ENCODE results near the gene THSD4. TPM values are rescaled to one million over a fixed set of nuclear protein-coding genes. Genes with fewer than 3 reads are reported as not detected.

Gene THSD4
- total and polyA plus RNA-seq, 8 donors, result 15.7 to 43.3 (median 19.1) TPM

DNA sequence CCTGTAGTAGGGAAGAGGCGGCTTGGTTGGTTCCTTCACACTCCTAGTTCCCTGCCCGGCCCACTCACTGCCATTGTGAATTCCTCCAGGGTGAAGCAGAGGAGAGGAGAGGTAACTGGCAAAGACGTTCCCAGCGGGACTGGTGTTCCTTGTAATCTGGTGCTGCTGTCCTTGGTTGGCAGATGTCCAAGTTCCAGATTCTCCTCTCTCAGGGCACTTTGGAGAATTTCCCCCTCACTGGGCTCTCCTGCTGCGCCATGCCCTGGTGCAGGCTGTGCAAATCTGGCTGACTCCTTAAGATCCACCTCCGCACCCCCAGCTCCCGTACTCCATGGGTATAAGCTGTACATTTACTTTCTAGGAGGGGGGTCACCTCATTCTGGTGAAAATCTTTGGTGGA lies 37.3 kb downstream of the THSD4 start:
- Histone ChIP-seq H3K27me3 (no peaks in the 10 kb centered on the region), H3K36me3 (peaks cover 0 to 10% of the 10 kb centered on the region in 2 donors), H3K4me3 (no peak overlapping the region), H3K9me3 (no peaks in the 10 kb centered on the region), H3K4me1 (no peaks in the 10 kb centered on the region), H3K27ac (no peak overlapping the region)
- no peak for ATAC-seq
- no peak for DNase-seq
- TF ChIP-seq, protein P1, sequence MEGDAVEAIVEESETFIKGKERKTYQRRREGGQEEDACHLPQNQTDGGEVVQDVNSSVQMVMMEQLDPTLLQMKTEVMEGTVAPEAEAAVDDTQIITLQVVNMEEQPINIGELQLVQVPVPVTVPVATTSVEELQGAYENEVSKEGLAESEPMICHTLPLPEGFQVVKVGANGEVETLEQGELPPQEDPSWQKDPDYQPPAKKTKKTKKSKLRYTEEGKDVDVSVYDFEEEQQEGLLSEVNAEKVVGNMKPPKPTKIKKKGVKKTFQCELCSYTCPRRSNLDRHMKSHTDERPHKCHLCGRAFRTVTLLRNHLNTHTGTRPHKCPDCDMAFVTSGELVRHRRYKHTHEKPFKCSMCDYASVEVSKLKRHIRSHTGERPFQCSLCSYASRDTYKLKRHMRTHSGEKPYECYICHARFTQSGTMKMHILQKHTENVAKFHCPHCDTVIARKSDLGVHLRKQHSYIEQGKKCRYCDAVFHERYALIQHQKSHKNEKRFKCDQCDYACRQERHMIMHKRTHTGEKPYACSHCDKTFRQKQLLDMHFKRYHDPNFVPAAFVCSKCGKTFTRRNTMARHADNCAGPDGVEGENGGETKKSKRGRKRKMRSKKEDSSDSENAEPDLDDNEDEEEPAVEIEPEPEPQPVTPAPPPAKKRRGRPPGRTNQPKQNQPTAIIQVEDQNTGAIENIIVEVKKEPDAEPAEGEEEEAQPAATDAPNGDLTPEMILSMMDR (IDR thresholded peaks at IDR 0.05), result no peak
- intact Hi-C loops (cut with DNase I), result no loop called here

DNA sequence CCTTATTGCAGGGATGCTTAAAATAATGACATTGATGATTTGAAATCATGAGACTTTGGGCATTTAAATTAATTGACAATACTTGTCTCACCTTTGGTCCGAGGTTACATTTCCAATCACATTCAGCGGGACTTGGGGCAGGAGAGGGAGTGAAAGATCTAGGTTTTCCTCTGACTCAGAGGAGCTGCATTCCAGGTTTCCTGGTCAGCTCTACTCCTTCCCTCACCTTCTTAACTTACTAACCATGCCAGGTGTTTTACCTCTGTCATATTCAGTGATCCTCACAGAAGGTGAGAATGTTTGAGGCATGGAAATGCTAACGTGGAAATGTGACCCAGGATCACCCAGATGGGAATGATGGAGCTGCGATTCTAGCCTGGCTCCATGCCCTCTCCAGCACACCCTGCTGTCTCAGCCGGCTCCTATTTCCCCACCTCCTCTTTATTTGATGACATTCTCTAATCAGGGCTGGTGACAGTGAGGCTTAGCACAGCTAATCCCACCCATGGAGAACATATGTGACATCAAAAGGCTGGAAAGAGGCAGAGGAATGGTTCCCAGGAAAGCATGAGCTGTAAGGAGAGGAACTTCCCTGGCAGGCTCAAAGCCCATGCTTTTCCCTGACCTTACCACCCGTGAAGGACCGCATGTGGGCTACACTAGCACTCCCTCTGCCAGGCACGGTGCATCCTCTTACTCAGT lies 38.7 kb downstream of the THSD4 start:
- H3K4me3 ChIP-seq, result no peak overlapping the region
- peaks cover 0 to 10% of the 10 kb centered on the region in 2 donors for H3K36me3 ChIP-seq
- ATAC-seq (no peak), DNase-seq (no peak)
- H3K9me3 ChIP-seq, result no peaks in the 10 kb centered on the region
- no peaks in the 10 kb centered on the region for H3K27me3 ChIP-seq
- TF ChIP-seq, protein P1 (IDR thresholded peaks at IDR 0.05), result no peak
- H3K27ac ChIP-seq, result no peak overlapping the region
- no peaks in the 10 kb centered on the region for H3K4me1 ChIP-seq
- intact Hi-C loops (cut with DNase I), result no loop called here

DNA sequence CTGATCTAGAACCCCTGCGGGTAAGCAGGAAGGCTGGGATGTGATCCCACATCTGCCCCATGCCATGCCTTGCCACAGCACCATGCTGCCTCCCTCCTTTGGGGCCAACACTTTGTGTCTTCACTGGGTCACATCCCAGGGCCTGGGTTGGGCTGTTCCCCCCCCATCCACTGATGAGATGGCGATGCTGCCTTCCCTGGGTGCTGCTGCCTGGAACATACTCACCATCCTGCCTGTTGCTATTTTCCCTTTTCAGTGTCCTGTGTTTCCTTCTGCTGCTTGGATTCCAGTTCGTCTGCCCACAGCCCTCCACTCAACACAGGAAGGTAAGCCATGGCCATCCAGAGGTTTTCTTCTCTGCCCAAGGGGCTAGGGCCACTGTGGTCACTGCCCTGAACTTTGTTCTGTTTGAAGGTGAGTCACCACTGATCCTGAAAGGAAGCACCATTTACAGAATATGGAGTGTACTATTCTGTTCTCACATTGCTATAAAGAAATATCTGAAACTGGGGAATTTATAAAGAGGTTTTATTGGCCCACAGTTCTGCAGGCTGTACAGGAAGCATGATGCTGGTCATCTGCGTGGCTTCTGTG lies 39.4 kb downstream of the THSD4 start:
- no peak overlapping the region for H3K27ac ChIP-seq
- no peaks in the 10 kb centered on the region for H3K4me1 ChIP-seq
- intact Hi-C loops (cut with DNase I), result no loop called here
- H3K4me3 ChIP-seq, result no peak overlapping the region
- H3K27me3 ChIP-seq, result no peaks in the 10 kb centered on the region
- ATAC-seq, result no peak
- H3K36me3 ChIP-seq, result peaks cover 0 to 10% of the 10 kb centered on the region in 2 donors
- DNase-seq, result no peak
- TF ChIP-seq, protein P1 (IDR thresholded peaks at IDR 0.05), result no peak
- no peaks in the 10 kb centered on the region for H3K9me3 ChIP-seq

DNA sequence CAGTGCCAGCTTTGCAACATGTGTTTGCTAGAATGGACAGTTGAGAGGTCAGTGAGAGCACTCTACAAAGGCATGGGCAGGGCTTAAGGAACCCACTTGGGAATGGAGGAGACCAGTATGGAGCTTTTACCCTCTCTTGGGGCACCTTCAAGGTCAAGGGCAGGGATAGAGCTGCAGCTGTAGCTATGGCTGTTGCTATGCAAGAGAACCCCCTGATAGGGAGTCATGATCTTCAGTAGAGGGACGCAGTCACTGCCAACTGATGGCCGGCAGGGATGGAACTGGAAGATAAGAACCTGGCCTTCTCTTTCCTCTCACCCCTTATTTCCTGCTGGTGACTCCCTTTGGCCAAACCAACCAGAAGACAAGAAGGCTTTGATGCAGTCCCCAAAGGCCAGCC lies 40.3 kb downstream of the THSD4 start:
- H3K36me3 ChIP-seq, result peaks cover 0 to 10% of the 10 kb centered on the region in 2 donors
- H3K4me1 ChIP-seq, result no peaks in the 10 kb centered on the region
- no peaks in the 10 kb centered on the region for H3K27me3 ChIP-seq
- intact Hi-C loops (cut with DNase I), result no loop called here
- TF ChIP-seq, protein P1 (IDR thresholded peaks at IDR 0.05), result no peak
- no peak overlapping the region for H3K4me3 ChIP-seq
- ATAC-seq (no peak), DNase-seq (no peak)
- H3K27ac ChIP-seq, result no peak overlapping the region
- H3K9me3 ChIP-seq, result no peaks in the 10 kb centered on the region

DNA sequence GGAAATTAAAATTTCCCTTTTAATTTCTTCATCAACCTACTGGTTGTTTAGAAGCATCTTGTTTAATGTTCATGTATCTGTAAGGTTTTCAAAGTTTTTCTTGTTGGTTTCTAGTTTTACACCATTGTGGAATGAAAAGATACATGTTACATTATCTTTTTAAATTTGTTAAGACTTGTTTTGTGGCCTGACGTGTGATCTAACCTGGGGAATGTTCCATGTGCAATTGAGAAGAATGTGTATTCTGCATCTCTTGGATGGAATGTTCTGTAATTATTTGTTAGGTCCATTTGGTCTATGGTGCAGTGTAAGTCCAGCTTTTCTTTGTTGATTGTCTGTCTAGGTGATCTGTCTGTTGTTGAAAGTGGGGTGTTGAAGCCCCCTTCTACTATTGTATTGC lies 45.7 kb downstream of the THSD4 start:
- Histone ChIP-seq H3K27me3 (no peaks in the 10 kb centered on the region), H3K9me3 (peaks cover 0 to 5% of the 10 kb centered on the region in 2 donors), H3K4me1 (no peaks in the 10 kb centered on the region), H3K36me3 (no peaks in the 10 kb centered on the region), H3K4me3 (no peak overlapping the region), H3K27ac (no peak overlapping the region)
- TF ChIP-seq, protein P1 (IDR thresholded peaks at IDR 0.05), result no peak
- no peak for DNase-seq
- intact Hi-C loops (cut with DNase I), result no loop called here
- no peak for ATAC-seq
